ENCODE measurements around the gene ATL3.
"Not testable (repeated sequence)": the region's sequence is repeated elsewhere in the genome, so short reads cannot be mapped to it uniquely, and the experiment has no call there.

The ATL3 gene

GRCh38 chr11:63681321-63682065, 10.3 kb upstream of the ATL3 start, which contains the start of gene RTN3:
Gene RTN3 (plus strand): TSS chr11:63681500. CDS start chr11:63681637, 137 bp downstream.
- peak; percentile 95 to 98 for DNase-seq (ENCODE audit: low read depth in 2 of 2)

GRCh38 chr11:63680834-63681320, 9.7 kb upstream of the ATL3 start:
- no peak for DNase-seq (ENCODE audit: low read depth in 2 of 2)

- DNase-seq (ENCODE audit: low read depth in 2 of 2), result no peak
Observed at GRCh38 chr11:63673579-63673978, 2.4 kb upstream of the ATL3 start.

GRCh38 chr11:63672936-63673539, 1.9 kb upstream of the ATL3 start:
- DNase-seq (ENCODE audit: low read depth in 2 of 2), result no peak

- no peak for DNase-seq (ENCODE audit: low read depth in 2 of 2)
Observed at GRCh38 chr11:63672156-63672463, 934 bp upstream of the ATL3 start.

GRCh38 chr11:63670433-63671321, 499 bp downstream of the ATL3 start:
- peak in 1 of 2 experiments; percentile 19 for DNase-seq (ENCODE audit: low read depth in 2 of 2)

- DNase-seq (ENCODE audit: low read depth in 2 of 2), result no peak
Observed at GRCh38 chr11:63670096-63670432, 1.1 kb downstream of the ATL3 start.

GRCh38 chr11:63667995-63668795, 3.0 kb downstream of the ATL3 start:
- no peak for DNase-seq (ENCODE audit: low read depth in 2 of 2)

- no peak for DNase-seq (ENCODE audit: low read depth in 2 of 2)
Observed at GRCh38 chr11:63666874-63667273, 4.3 kb downstream of the ATL3 start.

GRCh38 chr11:63663809-63664208, 7.4 kb downstream of the ATL3 start:
- no peak for DNase-seq (ENCODE audit: low read depth in 2 of 2)

- no peak for DNase-seq (ENCODE audit: low read depth in 2 of 2)
Observed at GRCh38 chr11:63660972-63661371, 10.2 kb downstream of the ATL3 start.

GRCh38 chr11:63652671-63653070, 18.5 kb downstream of the ATL3 start:
- DNase-seq (ENCODE audit: low read depth in 2 of 2), result no peak

GRCh38 chr11:63643205-63643604, 28.0 kb downstream of the ATL3 start:
- DNase-seq (ENCODE audit: low read depth in 2 of 2), result no peak

GRCh38 chr11:63641727-63642126, 29.4 kb downstream of the ATL3 start:
- no peak for DNase-seq (ENCODE audit: low read depth in 2 of 2)

GRCh38 chr11:63639199-63639832, 31.9 kb downstream of the ATL3 start:
- no peak for DNase-seq (ENCODE audit: low read depth in 2 of 2)

GRCh38 chr11:63638436-63638835, 32.7 kb downstream of the ATL3 start:
- DNase-seq (ENCODE audit: low read depth in 2 of 2), result not testable (repeated sequence)

GRCh38 chr11:63635762-63636465, 35.3 kb downstream of the ATL3 start:
- DNase-seq (ENCODE audit: low read depth in 2 of 2), result peak; percentile 15 to 59

- DNase-seq (ENCODE audit: low read depth in 2 of 2), result no peak
Observed at GRCh38 chr11:63629426-63629825, 41.8 kb downstream of the ATL3 start.

- no peak for DNase-seq (ENCODE audit: low read depth in 2 of 2)
Observed at GRCh38 chr11:63623513-63624140, 47.5 kb downstream of the ATL3 start.

- no peak for DNase-seq (ENCODE audit: low read depth in 2 of 2)
Observed at GRCh38 chr11:63622323-63622722, 48.9 kb downstream of the ATL3 start.
